GM12891 (cell line): Measurements from ENCODE around the gene GFRA1.
"Not testable (repeated sequence)": the region's sequence is repeated elsewhere in the genome, so short reads cannot be mapped to it uniquely, and the experiment has no call there.

Experiments used
- POLR2AphosphoS5 ChIP-seq: IDR thresholded peaks from 2 replicates; pipeline ENCODE4 v1.6.1; 2011; ENCODE audit warnings: low read depth, low read length, control low read depth
- POU2F2 ChIP-seq: IDR thresholded peaks from 2 replicates; pipeline ENCODE4 v1.6.1; 2011; ENCODE audit warnings: low read depth, mild to moderate bottlenecking, control low read depth, low read length, moderate library complexity

- TF ChIP-seq POLR2AphosphoS5, POU2F2: not testable (repeated sequence)
Measured at GRCh38 chr10:116052522-116052921, 220.5 kb downstream of the GFRA1 start.
